ENCODE measurements around the gene HDDC3. TPM values are rescaled to one million over a fixed set of nuclear protein-coding genes. Genes with fewer than 3 reads are reported as not detected.

Gene HDDC3
- total RNA-seq, 1 experiment from 2014 or later: 13.3 TPM

GRCh38 chr15:90932660-90932991, 277 bp upstream of the HDDC3 start:
- H3K14ac ChIP-seq (ENCODE audit: insufficient read depth, low read length): no peak overlapping the region
- no peak overlapping the region for H3K18ac ChIP-seq (ENCODE audit: insufficient read length, low read depth, low read length)
- no peak overlapping the region for H2BK120ac ChIP-seq (ENCODE audit: low read depth, low read length, poor library complexity, severe bottlenecking)
- no CpG with 5 or more reads among the region's 5 CpGs for whole genome bisulfite sequencing (ENCODE audit: extremely low coverage, insufficient read length, low lambda C conversion rate)
- H3T11ph ChIP-seq (ENCODE audit: low read length): no peak overlapping the region
- no peaks in the 10 kb centered on the region for H3K4me1 ChIP-seq (ENCODE audit: insufficient read depth, low read length)
- no peaks in the 10 kb centered on the region for H3K9me3 ChIP-seq (ENCODE audit: control insufficient read depth, low read depth, low read length)
- no peaks in the 10 kb centered on the region for H3K27me3 ChIP-seq (ENCODE audit: insufficient read depth, low read length)
- no peak overlapping the region for H2AFZ ChIP-seq (ENCODE audit: low read length)
- no peak; the same call in 2 of the 3 replicates for TF ChIP-seq CTCF (conservative IDR thresholded peaks at IDR 0.05)
- no peak overlapping the region for H4K91ac ChIP-seq (ENCODE audit: insufficient read length, low read depth, low read length)
- H2BK5ac ChIP-seq (ENCODE audit: insufficient read length, low read length): no peak overlapping the region
- no peak overlapping the region for H3K4me2 ChIP-seq (ENCODE audit: insufficient read depth, insufficient read length, low read length)
- no peak overlapping the region for H3K56ac ChIP-seq (ENCODE audit: insufficient read length, low read depth, low read length)
- no peak overlapping the region for H2BK12ac ChIP-seq (ENCODE audit: insufficient read length, low read depth, low read length)
- H3K36me3 Mint-ChIP-seq (ENCODE audit: insufficient read depth in 1 of 3, low read depth in 3 of 3): peaks cover 4 to 12% (median 7%) of the 10 kb centered on the region in 3 experiments; a peak in 6 of 7 replicates
- no peak overlapping the region for H2AK5ac ChIP-seq (ENCODE audit: insufficient read length, low read length)
- H3K79me2 ChIP-seq (ENCODE audit: insufficient read depth, low read length): no peaks in the 10 kb centered on the region; the same call in 1 of the 2 replicates
- DNase-seq: no peak
- H3K23me2 ChIP-seq (ENCODE audit: insufficient read length, low read depth, low read length, poor library complexity, severe bottlenecking): peaks cover 14% of the 10 kb centered on the region
- H2BK15ac ChIP-seq (ENCODE audit: low read depth, low read length): no peak overlapping the region
- peaks cover 11% of the 10 kb centered on the region for H3K27me3 Mint-ChIP-seq (ENCODE audit: low read depth)
- H4K20me1 ChIP-seq (ENCODE audit: control insufficient read depth, insufficient read depth, insufficient read length): no peaks in the 10 kb centered on the region
- H3K4me1 Mint-ChIP-seq: peaks cover 21 to 26% of the 10 kb centered on the region in 2 experiments
- no peak overlapping the region for H3K23ac ChIP-seq (ENCODE audit: insufficient read length, low read depth, low read length)
- H4K5ac ChIP-seq (ENCODE audit: insufficient read length, low read depth, low read length): no peak overlapping the region
- no peaks in the 10 kb centered on the region; a peak in 2 of 5 replicates for H3K9me3 Mint-ChIP-seq
- no peaks in the 10 kb centered on the region for H3K79me1 ChIP-seq (ENCODE audit: insufficient read depth, low read depth, low read length, poor library complexity, severe bottlenecking)
- no peak overlapping the region for H2BK20ac ChIP-seq (ENCODE audit: low read depth, low read length, poor library complexity, severe bottlenecking)
- H3K4me3 Mint-ChIP-seq: peak overlapping the region; percentile 90 to 94
- no peak overlapping the region for H4K8ac ChIP-seq (replicated peaks; ENCODE audit: insufficient read length, low read depth, low read length)
- no peak overlapping the region for H3K27ac Mint-ChIP-seq
- H3K4ac ChIP-seq (ENCODE audit: low read depth, low read length): no peak overlapping the region
- no peak overlapping the region for H3K9ac ChIP-seq (ENCODE audit: extremely low read depth, insufficient read length, low read length)
- no peak overlapping the region for H3K27ac ChIP-seq (ENCODE audit: insufficient read length, low read depth, low read length)
